IMR-90 (cell line): ENCODE measurements around the gene ST6GALNAC4. TPM values are rescaled to one million over a fixed set of nuclear protein-coding genes. Genes with fewer than 3 reads are reported as not detected.

ENCODE experiments used
- ATAC-seq: fragments of 200-7000 bp; cut with Tn5 transposase; 2 replicates; pipeline ENCODE4 v1.9.1; 2020; ENCODE audit warnings: low read depth, mild to moderate bottlenecking, moderate library complexity
- BruUV-seq: library from RNA; stranded (reverse); fragments of 400-500 nt; replicated peaks from 2 replicates; lab custom pipeline; 2021; lab: Mats Ljungman, UMichigan
- CTCF ChIA-PET: fragments of 300-600 bp; formaldehyde crosslinking; extraction: SDS; loops from one replicate; lab custom pipeline; 2021; ENCODE audit warnings: antibody characterized with exemption; lab: Yijun Ruan, JAX
- POLR2A ChIA-PET: fragments of 300-600 bp; sonication (Branson Sonifier 250); formaldehyde crosslinking; loops from one replicate; lab custom pipeline; 2022; ENCODE audit warnings: antibody characterized with exemption; ENCODE audit not compliant: unreplicated experiment; lab: Charles Lee
- DNase-seq: peaks from one replicate; pipeline ENCODE4 v3.0.0; 2013
- H2AFZ ChIP-seq: replicated peaks from 2 replicates; pipeline ENCODE3; 2013; ENCODE audit warnings: low read length, mild to moderate bottlenecking; ENCODE audit not compliant: poor library complexity
- H2AK5ac ChIP-seq: 2 replicates; pipeline ENCODE4 v1.6.1; 2013; ENCODE audit warnings: low read depth, low read length, inconsistent platforms
- H2AK9ac ChIP-seq: replicated peaks from 2 replicates; pipeline ENCODE3; 2013; ENCODE audit warnings: mild to moderate bottlenecking, low read depth, low read length, moderate library complexity; ENCODE audit not compliant: poor library complexity
- H2BK120ac ChIP-seq: 2 replicates; pipeline ENCODE4 v1.6.1; 2013; ENCODE audit warnings: low read depth, low read length, inconsistent platforms
- H2BK15ac ChIP-seq: 3 replicates; pipeline ENCODE4 v1.6.1; 2013; ENCODE audit warnings: low read depth, low read length, inconsistent platforms
- H2BK20ac ChIP-seq: 2 replicates; pipeline ENCODE4 v1.6.1; 2013; ENCODE audit warnings: low read depth, mild to moderate bottlenecking, inconsistent platforms, low read length, moderate library complexity
- H2BK5ac ChIP-seq: 2 replicates; pipeline ENCODE4 v1.6.1; 2013; ENCODE audit warnings: mild to moderate bottlenecking, low read depth, low read length, inconsistent platforms; ENCODE audit not compliant: poor library complexity, severe bottlenecking
- H3K14ac ChIP-seq: replicated peaks from 2 replicates; pipeline ENCODE4 v1.6.1; 2013; ENCODE audit warnings: low read depth, low read length, inconsistent platforms
- H3K18ac ChIP-seq: 2 replicates; pipeline ENCODE4 v1.6.1; 2013; ENCODE audit warnings: low read depth, low read length, control low read depth
- H3K23ac ChIP-seq: 2 replicates; pipeline ENCODE4 v1.6.1; 2013; ENCODE audit warnings: low read depth, low read length, inconsistent platforms
- H3K27ac ChIP-seq: 2 replicates; pipeline ENCODE4 v1.5.1; 2013; ENCODE audit warnings: mild to moderate bottlenecking, control low read depth, low read length; ENCODE audit not compliant: insufficient read depth
- H3K27me3 ChIP-seq: 2 replicates; pipeline ENCODE4 v1.6.1; 2013; ENCODE audit warnings: low read length; ENCODE audit not compliant: control insufficient read depth, insufficient read depth
- H3K36me3 ChIP-seq: 2 replicates; pipeline ENCODE4 v1.6.1; 2013; ENCODE audit warnings: low read length, mixed read lengths; ENCODE audit not compliant: control insufficient read depth, insufficient read depth
- H3K4ac ChIP-seq: 2 replicates; pipeline ENCODE4 v1.6.1; 2013; ENCODE audit warnings: low read depth, low read length, inconsistent platforms
- H3K4me1 ChIP-seq: 2 replicates; pipeline ENCODE4 v1.6.1; 2013; ENCODE audit warnings: low read length, mixed read lengths; ENCODE audit not compliant: control insufficient read depth, insufficient read depth
- H3K4me2 ChIP-seq: 2 replicates; pipeline ENCODE4 v1.6.1; 2013; ENCODE audit warnings: low read depth, mild to moderate bottlenecking, control low read depth, low read length, moderate library complexity
- H3K4me3 ChIP-seq: 2 replicates; pipeline ENCODE4 v1.5.1; 2013; ENCODE audit warnings: low read depth, mild to moderate bottlenecking, control low read depth, low read length, moderate library complexity; ENCODE audit not compliant: insufficient read depth
- H3K56ac ChIP-seq: 2 replicates; pipeline ENCODE4 v1.6.1; 2013; ENCODE audit warnings: low read length, inconsistent platforms; ENCODE audit not compliant: insufficient read depth; ENCODE audit errors: extremely low read depth
- H3K79me1 ChIP-seq, 2 experiments: 2 replicates each; pipeline ENCODE4 v1.6.1; 2013; ENCODE audit warnings: low read length in 2 of 2, inconsistent platforms in 1 of 2, low read depth in 1 of 2
- H3K9ac ChIP-seq: 2 replicates; pipeline ENCODE4 v1.6.1; 2013; ENCODE audit warnings: low read depth, low read length, control low read depth
- H3K9me1 ChIP-seq: 2 replicates; pipeline ENCODE4 v1.6.1; 2013; ENCODE audit warnings: low read length, inconsistent platforms; ENCODE audit not compliant: insufficient read depth
- H3K9me3 ChIP-seq: 2 replicates; pipeline ENCODE4 v1.6.1; 2013; ENCODE audit warnings: low read length; ENCODE audit not compliant: control insufficient read depth, insufficient read depth
- H4K20me1 ChIP-seq: 2 replicates; pipeline ENCODE4 v1.6.1; 2013; ENCODE audit warnings: low read length, inconsistent platforms; ENCODE audit not compliant: insufficient read depth
- H4K5ac ChIP-seq: 2 replicates; pipeline ENCODE4 v1.6.1; 2013; ENCODE audit warnings: mild to moderate bottlenecking, low read depth, low read length, control low read depth
- H4K8ac ChIP-seq, 2 experiments: 2 replicates each; pipeline ENCODE4 v1.6.1; 2013; ENCODE audit warnings: low read depth in 2 of 2, low read length in 2 of 2, control low read depth in 1 of 2, inconsistent platforms in 1 of 2
- H4K91ac ChIP-seq: 2 replicates; pipeline ENCODE4 v1.6.1; 2013; ENCODE audit warnings: low read depth, low read length, inconsistent platforms; ENCODE audit not compliant: insufficient read depth
- CEBPB ChIP-seq: IDR thresholded peaks from 2 replicates; pipeline ENCODE4 v1.6.1; 2012; ENCODE audit warnings: low read depth, low read length, improper control_type of control experiment
- MAFK ChIP-seq: IDR thresholded peaks from 2 replicates; pipeline ENCODE4 v1.6.1; 2012; ENCODE audit warnings: low read depth, low read length, improper control_type of control experiment
- MAZ ChIP-seq: IDR thresholded peaks from 2 replicates; pipeline ENCODE4 v1.6.1; 2012; ENCODE audit warnings: low read depth, mild to moderate bottlenecking, low read length, improper control_type of control experiment, moderate library complexity, borderline replicate concordance
- NFE2L2 ChIP-seq: fragments of 150-350 bp; IDR thresholded peaks from 2 replicates; pipeline ENCODE4 v1.6.1; 2016; ENCODE audit warnings: low read depth, mild to moderate bottlenecking, low read length
- POLR2A ChIP-seq: IDR thresholded peaks from 2 replicates; pipeline ENCODE4 v1.6.1; 2012; ENCODE audit warnings: mild to moderate bottlenecking, low read depth, low read length
- RCOR1 ChIP-seq: IDR thresholded peaks from 2 replicates; pipeline ENCODE4 v1.6.1; 2012; ENCODE audit warnings: mild to moderate bottlenecking, low read length, improper control_type of control experiment; ENCODE audit not compliant: insufficient replicate concordance
- RFX5 ChIP-seq: IDR thresholded peaks from 2 replicates; pipeline ENCODE4 v1.8.0; 2012; ENCODE audit warnings: low read depth, mild to moderate bottlenecking, low read length, moderate library complexity
- USF2 ChIP-seq: fragments of 150-350 bp; IDR thresholded peaks from 2 replicates; pipeline ENCODE4 v1.6.1; 2017; ENCODE audit warnings: mild to moderate bottlenecking, antibody characterized with exemption, low read length, low read depth
- WGBS, 2 experiments: methylation state at CpG; one replicate each; pipeline versions ENCODE4 v1.1.5 to v1.1.7; 2013; ENCODE audit warnings: missing lambda C conversion rate in 2 of 2; ENCODE audit not compliant: insufficient read length in 1 of 2; ENCODE audit errors: extremely low coverage in 2 of 2; 5-methylcytosine and 5-hydroxymethylcytosine counted together
- dilution Hi-C: fragments of 300-500 bp; cut with HindIII; formaldehyde crosslinking; loops from one replicate; pipeline ENCODE4 v1.14.3; 2018; ENCODE audit warnings: low sequenced_read_pairs; ENCODE audit not compliant: unreplicated experiment
- in situ Hi-C: fragments of 300-500 bp; cut with MboI; formaldehyde crosslinking; loops from 3 replicates; pipeline ENCODE4 v1.14.3; 2019; ENCODE audit warnings: low sequenced_read_pairs, inconsistent platforms, mixed read lengths
- intact Hi-C: fragments of 100-400 bp; cut with micrococcal nuclease; formaldehyde crosslinking; loops from 2 replicates; pipeline ENCODE4 v1.10.0; 2022
- polyA plus RNA-seq, 3 experiments: library from polyadenylated mRNA; depleted of rRNA; stranded (reverse); fragments of >200 nt; gene quantifications; 2 replicates each; pipeline ENCODE4 v1.2.3, GENCODE V29; 2012; ENCODE audit warnings: low replicate concordance in 1 of 3
- total RNA-seq: library from RNA; depleted of rRNA; stranded (reverse); fragments of >200 nt; gene quantifications from 2 replicates; pipeline ENCODE4 v1.2.3, GENCODE V29; 2012

ST6GALNAC4 gene
- total and polyA plus RNA-seq, 2 of the 4 experiments (the other 2 are of a cell fraction) = 12.5 to 32.9 TPM

GRCh38 chr9:127897193-127897692, 19.6 kb downstream of the ST6GALNAC4 start:
- H4K91ac ChIP-seq = peak overlapping the region; percentile 13; the same call in 1 of the 2 replicates
- 0 out of 2 replicates have a peak, but pooled peaks have one; percentile 43 for TF ChIP-seq MAZ
- TF ChIP-seq MAFK = no peak
- TF ChIP-seq RCOR1 = no peak
- TF ChIP-seq CEBPB = no peak
- no peak for TF ChIP-seq NFE2L2
- no peak for TF ChIP-seq RFX5
- TF ChIP-seq USF2 = no peak
- peak; percentile 39; the same call in 1 of the 2 replicates for TF ChIP-seq POLR2A
- in situ Hi-C loops (no loop called here), intact Hi-C loops (no loop called here), dilution Hi-C loops (no loop called here)
- peaks cover 12% of the 10 kb centered on the region for H3K9me1 ChIP-seq
- POLR2A ChIA-PET = no interaction called here
- 0 out of 2 replicates have a peak overlapping the region, but pooled peaks have one; percentile 6 for H3K14ac ChIP-seq
- peaks cover 27% of the 10 kb centered on the region for H4K20me1 ChIP-seq
- peak overlapping the region; percentile 52 for H2BK5ac ChIP-seq
- peaks cover 20% of the 10 kb centered on the region for H3K4me1 ChIP-seq
- H3K27ac ChIP-seq = peak overlapping the region; percentile 87
- H3K23ac ChIP-seq = 0 out of 2 replicates have a peak overlapping the region, but pooled peaks have one; percentile 5
- peak overlapping the region; percentile 72 for H2AFZ ChIP-seq
- no peak overlapping the region for H3K18ac ChIP-seq
- WGBS, 2 experiments = 7% methylated on average over 7 of the region's 19 CpGs; no CpG with 5 or more reads in 1 of the 2 experiments
- H4K8ac ChIP-seq = peak overlapping the region in 1 of 2 experiments; percentile 47; a peak in 1 of 4 replicates
- H3K36me3 ChIP-seq = peaks cover 39% of the 10 kb centered on the region
- 0 out of 2 replicates have a peak overlapping the region, but pooled peaks have one; percentile 8 for H2BK20ac ChIP-seq
- peaks cover 15% of the 10 kb centered on the region for H3K9me3 ChIP-seq
- peak overlapping the region; percentile 66 for H2AK9ac ChIP-seq
- peak overlapping the region; percentile 94 for H2AK5ac ChIP-seq
- peak overlapping the region; percentile 37; the same call in 1 of the 2 replicates for H3K9ac ChIP-seq
- peak; percentile 77 for DNase-seq
- H3K4me3 ChIP-seq = no peak overlapping the region; the same call in 1 of the 2 replicates
- CTCF ChIA-PET = no interaction called here
- peak overlapping the region; percentile 16; the same call in 1 of the 2 replicates for H2BK120ac ChIP-seq
- no peak overlapping the region for H4K5ac ChIP-seq
- peak overlapping the region; percentile 49 for H3K4ac ChIP-seq
- no peaks in the 10 kb centered on the region for H3K27me3 ChIP-seq
- H3K79me1 ChIP-seq = peaks cover 19 to 59% of the 10 kb centered on the region in 2 experiments
- H2BK15ac ChIP-seq = peak overlapping the region; percentile 44; the same call in 1 of the 3 replicates
- peak overlapping the region; percentile 82 for H3K4me2 ChIP-seq
- ATAC-seq = peak; percentile 62
- no peak overlapping the region for H3K56ac ChIP-seq
- no TSS peak for BruUV-seq
